ENCODE results near the gene TMEM244.

DNA sequence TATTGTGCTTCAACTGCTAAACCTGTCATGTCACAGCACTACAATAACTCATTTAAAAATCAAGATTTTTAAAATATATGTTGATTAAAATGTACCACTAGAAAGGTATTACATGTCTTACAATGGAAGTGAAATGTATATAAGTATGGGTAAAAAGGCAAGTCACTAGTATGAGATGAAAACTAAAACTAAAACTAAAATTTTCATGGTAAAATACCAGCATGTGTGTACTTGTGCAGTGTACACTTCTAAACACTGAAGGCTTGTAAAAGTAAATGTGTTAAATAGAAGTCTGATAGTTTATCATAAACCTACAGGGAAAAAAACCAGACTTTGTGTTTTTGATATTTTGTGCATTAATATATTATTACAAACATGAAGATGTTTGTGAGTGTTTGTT, 13.7 kb upstream of the TMEM244 start:
- TF ChIP-seq BHLHE40 (IDR thresholded peaks at IDR 0.05; ENCODE audit: low read depth, low read length), result no peak
- no peak for TF ChIP-seq MAFK (IDR thresholded peaks at IDR 0.05; ENCODE audit: low read depth, low read length)
- TF ChIP-seq, protein P1, sequence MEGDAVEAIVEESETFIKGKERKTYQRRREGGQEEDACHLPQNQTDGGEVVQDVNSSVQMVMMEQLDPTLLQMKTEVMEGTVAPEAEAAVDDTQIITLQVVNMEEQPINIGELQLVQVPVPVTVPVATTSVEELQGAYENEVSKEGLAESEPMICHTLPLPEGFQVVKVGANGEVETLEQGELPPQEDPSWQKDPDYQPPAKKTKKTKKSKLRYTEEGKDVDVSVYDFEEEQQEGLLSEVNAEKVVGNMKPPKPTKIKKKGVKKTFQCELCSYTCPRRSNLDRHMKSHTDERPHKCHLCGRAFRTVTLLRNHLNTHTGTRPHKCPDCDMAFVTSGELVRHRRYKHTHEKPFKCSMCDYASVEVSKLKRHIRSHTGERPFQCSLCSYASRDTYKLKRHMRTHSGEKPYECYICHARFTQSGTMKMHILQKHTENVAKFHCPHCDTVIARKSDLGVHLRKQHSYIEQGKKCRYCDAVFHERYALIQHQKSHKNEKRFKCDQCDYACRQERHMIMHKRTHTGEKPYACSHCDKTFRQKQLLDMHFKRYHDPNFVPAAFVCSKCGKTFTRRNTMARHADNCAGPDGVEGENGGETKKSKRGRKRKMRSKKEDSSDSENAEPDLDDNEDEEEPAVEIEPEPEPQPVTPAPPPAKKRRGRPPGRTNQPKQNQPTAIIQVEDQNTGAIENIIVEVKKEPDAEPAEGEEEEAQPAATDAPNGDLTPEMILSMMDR (conservative IDR thresholded peaks at IDR 0.05; ENCODE audit: low read depth, low read length), result no peak
- TF ChIP-seq POLR2A (IDR thresholded peaks at IDR 0.05; ENCODE audit: low read depth, low read length), result no peak
- TF ChIP-seq RFX5 (IDR thresholded peaks at IDR 0.05; ENCODE audit: low read depth, low read length), result no peak
- no peak for TF ChIP-seq CEBPB (IDR thresholded peaks at IDR 0.05; ENCODE audit: low read depth, low read length)
- TF ChIP-seq, protein P2, sequence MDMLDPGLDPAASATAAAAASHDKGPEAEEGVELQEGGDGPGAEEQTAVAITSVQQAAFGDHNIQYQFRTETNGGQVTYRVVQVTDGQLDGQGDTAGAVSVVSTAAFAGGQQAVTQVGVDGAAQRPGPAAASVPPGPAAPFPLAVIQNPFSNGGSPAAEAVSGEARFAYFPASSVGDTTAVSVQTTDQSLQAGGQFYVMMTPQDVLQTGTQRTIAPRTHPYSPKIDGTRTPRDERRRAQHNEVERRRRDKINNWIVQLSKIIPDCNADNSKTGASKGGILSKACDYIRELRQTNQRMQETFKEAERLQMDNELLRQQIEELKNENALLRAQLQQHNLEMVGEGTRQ (IDR thresholded peaks at IDR 0.05; ENCODE audit: low read depth, low read length), result no peak
- TF ChIP-seq RAD21 (IDR thresholded peaks at IDR 0.05; ENCODE audit: low read length), result no peak
- no peak for TF ChIP-seq MXI1 (IDR thresholded peaks at IDR 0.05; ENCODE audit: borderline replicate concordance, low read depth, low read length)
- TF ChIP-seq, protein P3, sequence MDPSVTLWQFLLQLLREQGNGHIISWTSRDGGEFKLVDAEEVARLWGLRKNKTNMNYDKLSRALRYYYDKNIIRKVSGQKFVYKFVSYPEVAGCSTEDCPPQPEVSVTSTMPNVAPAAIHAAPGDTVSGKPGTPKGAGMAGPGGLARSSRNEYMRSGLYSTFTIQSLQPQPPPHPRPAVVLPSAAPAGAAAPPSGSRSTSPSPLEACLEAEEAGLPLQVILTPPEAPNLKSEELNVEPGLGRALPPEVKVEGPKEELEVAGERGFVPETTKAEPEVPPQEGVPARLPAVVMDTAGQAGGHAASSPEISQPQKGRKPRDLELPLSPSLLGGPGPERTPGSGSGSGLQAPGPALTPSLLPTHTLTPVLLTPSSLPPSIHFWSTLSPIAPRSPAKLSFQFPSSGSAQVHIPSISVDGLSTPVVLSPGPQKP (IDR thresholded peaks at IDR 0.05; ENCODE audit: borderline replicate concordance, low read depth, low read length), result no peak
- TF ChIP-seq MAZ (IDR thresholded peaks at IDR 0.05; ENCODE audit: borderline replicate concordance, low read depth, low read length), result no peak
- no peak for TF ChIP-seq RCOR1 (IDR thresholded peaks at IDR 0.05; ENCODE audit: insufficient replicate concordance, low read length)
- TF ChIP-seq NFE2L2 (IDR thresholded peaks at IDR 0.05; ENCODE audit: low read depth, low read length), result no peak

All from IMR-90 (cell line).